HepG2 (cell line): Measurements from ENCODE around the gene IGFALS. TPM values are rescaled to one million over a fixed set of nuclear protein-coding genes. Genes with fewer than 3 reads are reported as not detected.

Experiments used
- ATAC-seq: fragments of 200-7000 bp; cut with Tn5 transposase; 3 replicates; pipeline ENCODE4 v1.9.1; 2020; ENCODE audit warnings: mild to moderate bottlenecking, moderate library complexity
- BruUV-seq: library from RNA; stranded (reverse); fragments of 400-500 nt; replicated peaks from 2 replicates; lab custom pipeline; 2021; lab: Mats Ljungman, UMichigan
- CTCF ChIA-PET: fragments of 300-600 bp; formaldehyde crosslinking; extraction: SDS; loops from one replicate; lab custom pipeline; 2021; ENCODE audit warnings: low total read pairs, inconsistent platforms, low intra/inter-chr PET ratio; lab: Yijun Ruan, JAX
- POLR2A ChIA-PET: fragments of 350-600 bp; sonication (Branson Sonifier 250); formaldehyde crosslinking; loops from one replicate; lab custom pipeline; 2020; ENCODE audit warnings: antibody characterized with exemption, inconsistent platforms; lab: Yijun Ruan, JAX
- DNase-seq: peaks from one replicate; pipeline ENCODE4 v3.0.0-alpha.2; 2015; ENCODE audit warnings: low spot score
- FAIRE-seq: peaks from 3 replicates; lab custom pipeline; 2011; peaks lifted over from hg19 to GRCh38; lab: Jason Lieb, UNC
- H2AFZ ChIP-seq: one replicate; pipeline ENCODE4 v1.6.1; 2011; ENCODE audit warnings: low read length, inconsistent platforms
- H3K27ac ChIP-seq: fragments of 300-600 bp; 3 replicates; pipeline ENCODE4 v1.8.0; 2011; ENCODE audit warnings: mixed run types, mild to moderate bottlenecking, mixed read lengths, low read length, inconsistent platforms; ENCODE audit not compliant: insufficient read depth; ENCODE audit errors: extremely low read length
- H3K27me3 ChIP-seq, 2 experiments: fragments of 200-600 bp in 1 of 2; 2 replicates in 1 of 2; 3 replicates in 1 of 2; pipeline versions ENCODE4 v1.6.0 to v1.8.0; 2011; ENCODE audit warnings: low read length in 2 of 2, mild to moderate bottlenecking in 2 of 2, moderate library complexity in 2 of 2, inconsistent platforms in 1 of 2; ENCODE audit not compliant: insufficient read depth in 2 of 2, control insufficient read depth in 1 of 2
- H3K36me3 ChIP-seq, 2 experiments: fragments of 200-600 bp in 1 of 2; replicated peaks in 1 of 2; 2 replicates in 1 of 2; 3 replicates in 1 of 2; pipeline versions ENCODE4 v1.5.1 to v1.8.0; 2011; ENCODE audit warnings: low read length in 2 of 2, inconsistent platforms in 1 of 2; ENCODE audit not compliant: insufficient read depth in 2 of 2, control insufficient read depth in 1 of 2
- H3K4me1 ChIP-seq: 2 replicates; pipeline ENCODE4 v1.5.1; 2012; ENCODE audit warnings: low read length, inconsistent platforms; ENCODE audit not compliant: insufficient read depth
- H3K4me2 ChIP-seq: 2 replicates; pipeline ENCODE4 v1.6.0; 2011; ENCODE audit warnings: low read depth, low read length, inconsistent platforms
- H3K4me3 ChIP-seq, 3 experiments: fragments of 200-600 bp in 1 of 3; sonication (generic), shearing (Covaris generic) in 1 of 3; replicated peaks in 1 of 3; 2 replicates each; pipeline ENCODE4 v1.5.1; 2011 to 2016; ENCODE audit warnings: low read length in 3 of 3, inconsistent platforms in 2 of 3, low read depth in 2 of 3, mild to moderate bottlenecking in 2 of 3, control low read depth in 1 of 3, mixed read lengths in 1 of 3; ENCODE audit not compliant: insufficient read depth in 1 of 3
- H3K79me2 ChIP-seq: one replicate; pipeline ENCODE4 v1.6.1; 2011; ENCODE audit warnings: low read length, inconsistent platforms; ENCODE audit not compliant: insufficient read depth
- H3K9ac ChIP-seq: 2 replicates; pipeline ENCODE4 v1.6.0; 2011; ENCODE audit warnings: mild to moderate bottlenecking, low read depth, low read length, inconsistent platforms; ENCODE audit not compliant: insufficient read depth
- H3K9me3 ChIP-seq: 2 replicates; pipeline ENCODE4 v1.5.1; 2012; ENCODE audit warnings: mild to moderate bottlenecking, low read length
- H4K20me1 ChIP-seq: 2 replicates; pipeline ENCODE4 v1.6.0; 2011; ENCODE audit warnings: inconsistent platforms, mild to moderate bottlenecking, low read length, moderate library complexity; ENCODE audit not compliant: insufficient read depth
- CHD2 ChIP-seq: IDR thresholded peaks from 2 replicates; pipeline ENCODE4 v1.6.1; 2011; ENCODE audit warnings: low read depth, low read length, improper control_type of control experiment
- GPN1 ChIP-seq: sonication (generic); formaldehyde crosslinking; IDR thresholded peaks from 2 replicates; pipeline ENCODE4 v1.5.1; 2020; ENCODE audit warnings: missing genetic modification reagents, borderline replicate concordance
- MEIS1 ChIP-seq: sonication (generic); formaldehyde crosslinking; IDR thresholded peaks from 2 replicates; pipeline ENCODE4 v1.9.0; 2021; ENCODE audit warnings: mild to moderate bottlenecking, missing genetic modification reagents, moderate library complexity, borderline replicate concordance
- MIXL1 ChIP-seq: IDR thresholded peaks from 2 replicates; pipeline ENCODE4 v1.6.1; 2016
- RCOR2 ChIP-seq: IDR thresholded peaks from 2 replicates; pipeline ENCODE4 v1.6.1; 2016; ENCODE audit warnings: missing biosample characterization, missing genetic modification reagents
- RFX5 ChIP-seq: IDR thresholded peaks from 2 replicates; pipeline ENCODE4 v1.6.1; 2011; ENCODE audit warnings: low read depth, low read length, improper control_type of control experiment
- SNRNP70 ChIP-seq: fragments of 200-400 bp; formaldehyde crosslinking; IDR thresholded peaks from 2 replicates; pipeline ENCODE4 v1.6.1; 2017; ENCODE audit warnings: mild to moderate bottlenecking, low read depth, low read length, moderate library complexity
- WGBS: methylation state at CpG from one replicate; pipeline ENCODE4 v1.1.6; 2017; ENCODE audit warnings: low lambda C conversion rate; 5-methylcytosine and 5-hydroxymethylcytosine counted together
- in situ Hi-C: cut with HindIII; loops from 2 replicates; pipeline ENCODE4 v1.10.0; 2017; ENCODE audit warnings: low pct_unique_long_range_greater_than_20kb; ENCODE audit not compliant: extremely low pct_ligation_motif_present
- intact Hi-C: fragments of 100-400 bp; cut with micrococcal nuclease; formaldehyde crosslinking; loops from one replicate; pipeline ENCODE4 v1.10.0; 2022; ENCODE audit not compliant: unreplicated experiment
- polyA plus RNA-seq, 8 experiments: library from polyadenylated mRNA; depleted of rRNA in 3 of 8; stranded (reverse) in 7 of 8; unstranded in 1 of 8; fragments of >200 nt; fragmentation: Illumina TruSeq in 4 of 8; extraction: Trizol in 4 of 8; gene quantifications; 2 replicates each; pipeline versions ENCODE4 v1.2.1 to v1.2.3, GENCODE V29; 2011 to 2016; ENCODE audit warnings: low read depth in 4 of 8, missing spikeins in 1 of 8, mixed read lengths in 1 of 8; ENCODE audit not compliant: insufficient read depth in 1 of 8
- total RNA-seq, 5 experiments: library from RNA; depleted of rRNA; stranded (reverse); fragments of >200 nt; fragmentation: Illumina TruSeq; extraction: Trizol; gene quantifications; 2 replicates each; pipeline ENCODE4 v1.2.3, GENCODE V29; 2016; ENCODE audit warnings: low read depth in 1 of 5
- TF ChIP-seq, protein P1 (sequence below): sonication (generic); formaldehyde crosslinking; conservative IDR thresholded peaks from 2 replicates; pipeline ENCODE4 v1.5.0; 2020; ENCODE audit warnings: missing genetic modification reagents

The IGFALS gene
- total and polyA plus RNA-seq, 2 of the 13 experiments (the other 11 are each of a cell fraction or from before 2014, with no cell fraction given) = 0.34 to 2.4 TPM

DNA sequence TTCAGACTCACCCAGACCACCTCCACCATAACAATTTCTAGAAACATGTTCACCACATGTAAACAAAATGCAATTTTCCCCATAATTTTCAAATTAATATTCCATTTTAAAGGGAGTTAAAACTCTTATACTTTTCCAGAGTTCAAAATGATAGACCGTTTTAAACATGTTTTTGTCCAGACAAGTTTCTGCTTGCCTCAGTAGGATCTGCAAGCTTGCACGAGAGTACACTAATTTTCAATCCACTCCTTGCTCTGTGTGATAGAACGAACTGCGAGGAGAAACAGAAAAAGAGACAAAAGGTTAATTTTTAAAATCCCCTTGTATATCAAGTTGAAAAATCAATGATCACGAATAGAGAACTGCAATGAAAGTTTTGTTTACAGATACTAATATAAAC, 40.6 kb upstream of the IGFALS start:
- TF ChIP-seq RCOR2 (CRISPR knock-in tag) = no peak
- TF ChIP-seq CHD2 = no peak
- TF ChIP-seq, protein P1, sequence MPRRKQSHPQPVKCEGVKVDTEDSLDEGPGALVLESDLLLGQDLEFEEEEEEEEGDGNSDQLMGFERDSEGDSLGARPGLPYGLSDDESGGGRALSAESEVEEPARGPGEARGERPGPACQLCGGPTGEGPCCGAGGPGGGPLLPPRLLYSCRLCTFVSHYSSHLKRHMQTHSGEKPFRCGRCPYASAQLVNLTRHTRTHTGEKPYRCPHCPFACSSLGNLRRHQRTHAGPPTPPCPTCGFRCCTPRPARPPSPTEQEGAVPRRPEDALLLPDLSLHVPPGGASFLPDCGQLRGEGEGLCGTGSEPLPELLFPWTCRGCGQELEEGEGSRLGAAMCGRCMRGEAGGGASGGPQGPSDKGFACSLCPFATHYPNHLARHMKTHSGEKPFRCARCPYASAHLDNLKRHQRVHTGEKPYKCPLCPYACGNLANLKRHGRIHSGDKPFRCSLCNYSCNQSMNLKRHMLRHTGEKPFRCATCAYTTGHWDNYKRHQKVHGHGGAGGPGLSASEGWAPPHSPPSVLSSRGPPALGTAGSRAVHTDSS (CRISPR knock-in tag) = no peak
- no peak for TF ChIP-seq MIXL1
- TF ChIP-seq, all 625 proteins: peak for 0
- ChIA-PET CTCF (no interaction called here), POLR2A (interaction anchor here (1.6 kb wide), 1 partner anchor 130 kb away, joined by 7 read pairs; the partner anchor contains the start of gene RPS2)
- no peak overlapping the region for H3K4me3 ChIP-seq
- DNase-seq = no peak
- H3K4me1 ChIP-seq = peaks cover 57% of the 10 kb centered on the region
- H3K9ac ChIP-seq = no peak overlapping the region
- H3K36me3 ChIP-seq = peaks cover 0 to 1% of the 10 kb centered on the region in 2 experiments; a peak in 2 of 5 replicates
- WGBS = 85% methylated on average over 5 of the region's 5 CpGs
- intact Hi-C loops = no loop called here
- in situ Hi-C loops = no loop called here
- H2AFZ ChIP-seq = no peak overlapping the region
- H3K27me3 ChIP-seq = no peaks in the 10 kb centered on the region
- ATAC-seq = no peak
- no peak overlapping the region for H3K4me2 ChIP-seq
- peak overlapping the region; percentile 22 for H3K27ac ChIP-seq
- peaks cover 2% of the 10 kb centered on the region; the same call in 1 of the 2 replicates for H4K20me1 ChIP-seq
- no peaks in the 10 kb centered on the region for H3K9me3 ChIP-seq
- FAIRE-seq = no peak
- no TSS peak for BruUV-seq
- peaks cover 30% of the 10 kb centered on the region for H3K79me2 ChIP-seq

DNA sequence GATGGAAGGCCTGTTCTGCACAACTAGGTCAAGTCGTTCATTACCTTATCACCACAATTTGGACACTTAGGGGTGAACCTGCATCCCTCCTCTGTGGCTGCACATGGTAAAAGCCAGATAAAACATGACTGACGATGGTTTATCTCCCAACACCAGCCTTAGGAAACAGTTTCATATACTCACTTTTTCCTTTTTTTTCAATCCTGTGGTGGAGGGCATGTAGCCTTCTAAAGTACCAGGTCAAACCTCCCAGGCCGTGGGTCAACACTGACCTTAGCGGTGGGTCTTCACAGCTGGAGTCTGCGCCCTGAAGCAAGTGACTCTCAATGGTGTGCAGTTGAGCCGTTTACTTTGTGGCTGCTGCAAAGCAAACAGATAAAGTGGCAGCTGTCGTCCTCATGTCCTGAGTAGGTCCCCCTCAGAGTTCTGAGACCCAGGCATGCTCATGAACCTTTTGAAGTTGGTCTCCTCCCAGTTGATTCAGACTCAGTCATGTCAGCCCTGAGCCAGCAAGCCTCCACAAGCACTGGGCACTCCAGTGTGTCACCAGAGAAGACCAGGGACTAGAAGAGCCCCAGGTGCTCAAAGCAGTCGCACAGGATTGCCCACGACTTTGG, 39.4 kb upstream of the IGFALS start:
- DNase-seq = peak; percentile 95
- peak; percentile 92 for ATAC-seq
- in situ Hi-C loops = no loop called here
- 5% methylated on average over 8 of the region's 9 CpGs for WGBS
- H3K36me3 ChIP-seq = peaks cover 0 to 1% of the 10 kb centered on the region in 2 experiments; a peak in 2 of 5 replicates
- peak overlapping the region; percentile 61 for H3K27ac ChIP-seq
- peak overlapping the region; percentile 45; the same call in 1 of the 2 replicates for H3K9ac ChIP-seq
- no peaks in the 10 kb centered on the region for H3K27me3 ChIP-seq
- H4K20me1 ChIP-seq = peaks cover 5% of the 10 kb centered on the region; the same call in 1 of the 2 replicates
- ChIA-PET CTCF (no interaction called here), POLR2A (interaction anchor here (0.7 to 1.6 kb wide), 7 partner anchors 8 to 145 kb away, joined by 3 to 7 read pairs (median 4); partner anchors contain the start of genes NUBP2, RPS2 and SPSB3)
- peak; percentile 82 for FAIRE-seq
- H3K79me2 ChIP-seq = peaks cover 38% of the 10 kb centered on the region
- intact Hi-C loops = no loop called here
- peaks cover 57% of the 10 kb centered on the region for H3K4me1 ChIP-seq
- H3K4me2 ChIP-seq = peak overlapping the region; percentile 72
- H3K9me3 ChIP-seq = no peaks in the 10 kb centered on the region
- H2AFZ ChIP-seq = no peak overlapping the region
- no TSS peak for BruUV-seq
- peak overlapping the region in 1 of 3 experiments; percentile 23; a peak in 1 of 6 replicates for H3K4me3 ChIP-seq
- TF ChIP-seq CHD2 = no peak
- TF ChIP-seq RFX5 = no peak
- no peak for TF ChIP-seq GPN1 (CRISPR knock-in tag)
- TF ChIP-seq MEIS1 (CRISPR knock-in tag) = peak; percentile 69; the same call in 1 of the 2 replicates
- TF ChIP-seq SNRNP70 = no peak
